Measurements from ENCODE around the gene NEB.
"Not testable (repeated sequence)": the region's sequence is repeated elsewhere in the genome, so short reads cannot be mapped to it uniquely, and the experiment has no call there.

Gene NEB

DNA sequence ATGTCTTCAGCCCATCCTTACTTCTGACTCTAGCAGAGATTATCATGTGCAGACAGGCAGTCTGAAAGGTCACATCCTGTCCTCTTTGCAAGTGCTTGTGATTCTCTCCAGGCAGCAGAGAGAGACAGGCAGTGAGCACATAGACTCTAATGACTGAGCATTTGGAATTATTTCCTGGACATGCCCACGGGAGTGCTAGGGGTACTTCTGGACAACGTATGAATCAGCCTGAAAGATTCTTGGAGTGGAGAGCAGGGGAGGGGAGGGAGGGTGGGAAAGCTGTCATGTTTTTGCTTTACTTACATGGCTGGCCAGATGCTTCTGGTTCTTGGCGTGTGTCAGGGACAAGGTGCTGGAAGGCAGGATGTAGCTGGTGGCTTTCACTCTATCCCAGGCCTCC is 174.0 kb downstream of the NEB start:
- no peak for DNase-seq (ENCODE audit: low read depth, low spot score)

DNA sequence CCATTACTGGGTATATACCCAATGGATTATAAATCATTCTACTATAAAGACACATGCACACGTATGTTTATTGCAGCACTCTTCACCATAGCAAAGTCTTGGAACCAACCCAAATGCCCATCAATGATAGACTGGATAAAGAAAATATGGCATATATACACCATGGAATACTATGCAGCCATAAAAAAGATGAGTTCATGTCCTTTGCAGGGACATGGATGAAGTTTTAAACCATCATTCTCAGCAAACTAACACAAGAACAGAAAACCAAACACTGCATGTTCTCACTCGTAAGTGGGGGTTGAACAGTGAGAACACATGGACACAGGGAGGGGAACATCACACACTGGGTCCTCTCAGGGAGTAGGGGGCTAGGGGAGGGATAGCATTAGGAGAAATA is 174.8 kb downstream of the NEB start:
- not testable (repeated sequence) for DNase-seq (ENCODE audit: low read depth, low spot score)

DNA sequence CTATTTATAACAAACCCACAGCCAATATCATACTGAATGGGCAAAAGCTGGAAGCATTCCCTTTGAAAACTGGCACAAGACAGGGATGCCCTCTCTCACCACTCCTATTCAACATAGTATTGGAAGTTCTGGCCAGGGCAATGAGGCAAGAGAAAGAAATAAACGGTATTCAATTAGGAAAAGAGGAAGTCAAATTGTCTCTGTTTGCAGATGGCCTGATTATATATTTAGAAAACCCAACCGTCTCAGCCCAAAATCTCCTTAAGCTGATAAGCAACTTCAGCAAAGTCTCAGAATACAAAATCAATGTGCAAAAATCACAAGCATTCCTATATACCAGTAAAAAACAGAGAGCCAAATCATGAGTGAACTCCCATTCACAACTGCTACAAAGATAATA is 176.4 kb downstream of the NEB start:
- DNase-seq (ENCODE audit: low read depth, low spot score): not testable (repeated sequence)

DNA sequence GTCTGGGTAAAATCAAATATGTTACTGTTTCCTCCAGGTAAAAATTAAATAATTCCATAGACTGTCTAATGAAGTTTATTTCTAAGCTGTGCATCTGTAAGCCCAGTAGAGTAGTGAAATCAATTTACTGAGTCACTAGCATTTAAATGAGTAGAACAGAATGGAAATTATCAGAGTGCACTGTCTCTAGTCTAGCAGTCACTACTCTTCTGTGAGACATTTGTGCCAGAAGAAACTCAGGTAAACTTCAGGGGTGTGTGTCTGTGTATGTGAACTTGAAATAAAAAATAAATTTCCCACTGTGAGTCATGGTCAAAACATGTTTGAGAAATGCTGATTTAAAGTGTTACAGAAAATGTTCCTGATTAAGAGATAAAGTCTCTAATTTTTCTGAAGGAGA is 178.2 kb downstream of the NEB start:
- no peak for DNase-seq (ENCODE audit: low read depth, low spot score)

DNA sequence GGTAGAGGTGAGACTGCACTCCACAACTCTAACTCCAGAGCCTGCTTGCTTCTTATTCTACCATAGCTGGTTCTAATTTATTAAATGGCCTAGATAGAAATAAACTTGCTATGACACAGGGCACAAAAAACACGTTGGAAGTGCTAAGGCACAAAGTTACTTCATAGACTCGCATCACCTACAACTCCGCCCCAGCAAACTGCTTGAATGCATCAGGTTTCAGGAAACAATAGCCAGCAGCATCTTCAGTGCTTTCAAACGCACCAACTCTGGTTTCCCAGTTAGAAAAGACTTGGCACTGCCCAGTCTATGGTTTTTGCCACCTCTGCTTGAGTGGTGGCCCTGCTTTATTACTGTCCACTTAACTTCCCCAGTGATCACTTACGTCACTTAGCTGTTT is 182.0 kb downstream of the NEB start:
- DNase-seq (ENCODE audit: low read depth, low spot score): no peak

DNA sequence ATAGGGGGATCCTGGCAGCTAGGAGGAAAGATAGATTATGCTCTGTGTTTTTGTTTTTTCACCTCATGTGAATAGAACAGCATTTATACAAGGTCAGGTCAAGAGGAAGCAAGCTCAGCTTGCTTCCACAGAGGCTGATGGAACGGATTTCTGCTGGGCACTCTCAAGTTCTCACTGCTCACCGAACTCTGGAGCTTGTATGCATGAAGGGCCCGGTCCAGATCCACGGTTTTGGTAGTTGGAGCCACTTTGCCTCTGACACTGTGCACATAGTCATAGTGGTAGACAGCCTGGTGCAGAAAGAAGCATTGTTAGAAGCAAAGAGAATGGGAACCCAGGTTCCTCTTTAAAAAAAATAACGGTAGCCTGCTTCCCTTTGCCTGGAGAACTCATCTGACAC is 182.7 kb downstream of the NEB start:
- no peak for DNase-seq (ENCODE audit: low read depth, low spot score)

DNA sequence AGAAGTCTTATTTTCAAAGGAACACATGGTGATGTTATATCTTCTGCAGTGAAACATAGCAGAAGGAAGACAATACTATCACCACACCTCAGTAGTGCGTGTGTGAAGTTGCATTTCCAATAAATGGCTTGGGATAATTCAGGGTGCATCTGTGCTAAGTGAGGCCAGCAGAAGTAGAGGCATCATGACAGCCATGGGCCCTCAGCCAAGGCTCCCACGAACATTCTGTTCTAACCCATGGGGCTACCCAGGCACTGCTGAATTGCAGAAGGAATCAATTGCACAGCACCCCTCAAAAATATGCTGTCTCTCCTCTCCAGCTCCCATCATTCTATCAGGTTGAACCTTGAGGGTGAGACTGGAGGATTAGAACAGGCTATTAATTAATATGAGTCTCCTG is 185.1 kb downstream of the NEB start:
- no peak for DNase-seq (ENCODE audit: low read depth, low spot score)

DNA sequence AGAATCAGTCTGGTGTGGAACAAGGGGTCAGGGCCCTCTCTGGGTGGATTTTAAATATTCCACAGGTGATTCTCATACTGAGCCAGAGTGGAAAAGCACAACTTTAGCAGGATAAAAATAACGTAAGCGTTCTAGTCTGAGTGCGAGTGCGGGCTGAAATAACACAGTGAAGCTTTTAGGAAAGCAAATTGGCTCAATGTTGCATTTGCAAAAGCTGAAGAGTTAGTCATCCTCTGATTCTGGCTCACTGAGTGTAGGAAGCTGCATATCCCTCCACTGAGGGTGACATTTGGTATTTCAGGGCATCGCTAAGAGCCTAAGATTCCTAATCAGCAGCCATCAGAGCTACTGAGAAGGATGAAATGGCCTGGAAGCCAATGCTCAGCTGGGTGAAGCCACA is 189.8 kb downstream of the NEB start:
- no peak for DNase-seq (ENCODE audit: low read depth, low spot score)

DNA sequence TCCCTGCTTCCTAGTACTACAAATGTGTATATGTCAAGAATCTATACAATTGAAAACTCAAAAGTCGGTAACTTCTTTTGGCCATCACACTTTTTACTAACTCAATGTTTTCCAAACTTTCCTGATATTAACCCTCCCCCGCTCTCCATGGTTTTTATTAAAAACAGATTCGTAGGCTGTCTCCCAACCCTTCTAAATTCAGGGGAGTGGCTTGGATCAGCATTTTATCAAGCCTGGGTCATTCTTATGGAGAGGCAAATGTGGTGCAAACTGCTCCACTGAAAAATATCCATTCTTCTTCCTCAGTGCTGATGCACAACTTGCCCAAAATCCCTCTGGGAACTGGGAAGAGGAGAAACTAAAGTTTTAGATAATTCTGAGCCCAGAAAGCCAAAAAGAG is 190.4 kb downstream of the NEB start:
- no peak for DNase-seq (ENCODE audit: low read depth, low spot score)

DNA sequence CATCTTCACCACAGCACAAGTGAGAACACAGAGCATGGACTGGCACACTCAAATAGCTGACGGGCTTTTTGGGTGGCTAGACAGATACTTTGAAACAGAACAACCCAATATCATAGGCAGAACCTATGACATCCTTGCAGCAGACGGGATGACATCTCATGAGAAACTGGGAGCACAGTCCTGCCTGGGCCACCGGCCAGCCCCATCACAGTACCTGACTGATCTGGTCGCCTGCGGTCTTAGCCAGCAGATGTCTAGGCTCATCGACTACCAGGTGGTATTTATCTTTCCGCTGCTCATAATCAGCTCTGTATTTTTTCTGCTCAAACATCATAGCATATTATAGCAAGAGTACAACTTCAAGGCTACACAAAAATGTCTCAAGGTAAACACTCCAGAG is 200.3 kb downstream of the NEB start:
- DNase-seq (ENCODE audit: low read depth, low spot score): no peak

DNA sequence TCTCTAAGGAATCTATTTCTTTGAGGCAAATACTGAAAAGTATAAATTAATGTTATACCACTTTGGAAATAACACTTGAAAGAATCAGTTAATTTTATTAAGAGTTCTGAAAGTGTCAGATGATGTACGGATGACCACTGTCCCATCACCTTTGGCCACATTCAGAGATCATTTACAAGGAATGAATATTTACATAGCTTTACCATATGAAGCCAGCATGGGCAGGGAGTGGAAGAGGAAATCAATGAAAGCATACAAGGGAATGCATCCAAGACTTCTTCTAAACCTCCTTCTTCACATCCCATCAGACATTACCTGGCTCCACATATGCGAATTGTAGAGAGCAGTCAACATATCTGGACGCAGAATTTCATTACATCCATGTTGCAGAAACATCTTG is 201.1 kb downstream of the NEB start:
- no peak for DNase-seq (ENCODE audit: low read depth, low spot score)

DNA sequence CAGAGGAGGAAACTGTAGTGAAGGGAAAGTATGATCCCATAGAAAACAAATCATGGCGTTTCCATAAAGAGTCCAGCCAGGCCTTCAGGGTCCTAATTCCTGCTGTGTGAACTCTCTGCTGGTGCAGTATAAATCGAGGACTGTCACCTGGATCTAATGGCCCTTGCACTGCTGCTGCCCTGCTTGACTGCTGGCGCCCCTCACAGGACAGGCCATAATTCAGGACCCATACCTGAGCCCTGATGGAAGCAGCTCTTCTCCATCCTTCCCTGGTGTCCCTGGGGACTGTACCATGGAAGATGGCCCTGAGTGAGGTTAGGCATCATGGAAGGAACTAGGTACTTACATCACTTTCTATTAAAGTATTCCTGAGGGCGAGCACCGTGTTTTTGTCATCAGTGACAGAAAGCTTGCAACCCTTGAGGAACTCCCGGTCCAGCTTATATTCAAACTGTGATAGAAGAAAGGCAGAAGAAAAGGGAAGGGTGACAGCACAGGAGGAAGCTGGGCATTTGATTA is 207.6 kb downstream of the NEB start:
- no peak for DNase-seq (ENCODE audit: low read depth, low spot score)

DNA sequence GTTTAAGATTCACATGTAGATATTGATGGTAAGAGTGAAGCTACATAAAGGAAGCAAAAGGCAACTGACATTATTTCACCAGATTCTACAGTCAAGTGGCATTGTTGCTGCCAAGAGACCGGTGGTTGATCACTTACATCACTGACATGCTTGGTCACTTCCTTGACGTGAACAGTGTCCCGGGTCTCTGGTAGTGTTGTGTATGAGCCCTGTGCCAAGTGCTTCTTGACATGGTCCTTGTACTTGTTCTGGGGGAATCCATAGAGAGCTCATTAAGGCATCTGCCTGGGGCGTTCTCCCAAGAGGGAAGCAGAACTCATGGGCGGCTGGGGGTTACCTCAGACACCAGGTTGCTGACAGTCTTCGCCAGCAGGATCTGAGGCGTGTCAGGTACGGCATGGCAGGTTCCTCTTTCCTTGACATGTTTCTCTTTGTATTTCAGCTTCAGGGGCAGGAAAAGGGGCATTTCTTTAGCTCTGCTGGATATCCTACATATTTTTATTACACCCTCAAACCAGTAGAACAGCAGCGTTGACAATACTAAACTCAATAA is 208.4 kb downstream of the NEB start:
- no peak for DNase-seq (ENCODE audit: low read depth, low spot score)

DNA sequence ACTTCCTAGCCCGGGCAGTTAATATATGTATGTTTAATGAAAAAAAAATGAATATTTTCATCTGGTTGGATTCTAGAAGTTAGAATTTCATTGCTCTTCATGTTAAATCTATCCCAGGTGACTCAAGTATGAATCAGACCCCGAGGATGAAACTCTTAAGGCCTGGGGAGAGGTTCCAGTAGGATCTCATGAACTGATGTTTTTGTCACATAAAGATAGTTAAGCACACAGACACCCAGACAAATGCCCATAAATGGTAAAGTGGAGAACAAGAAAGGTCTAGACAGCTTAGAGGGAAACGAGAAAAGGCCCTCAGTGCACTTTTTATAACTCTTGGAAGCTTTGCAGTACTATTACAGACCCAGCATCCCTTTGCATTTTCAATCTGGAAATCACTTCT is 210.4 kb downstream of the NEB start:
- DNase-seq (ENCODE audit: low read depth, low spot score): no peak

DNA sequence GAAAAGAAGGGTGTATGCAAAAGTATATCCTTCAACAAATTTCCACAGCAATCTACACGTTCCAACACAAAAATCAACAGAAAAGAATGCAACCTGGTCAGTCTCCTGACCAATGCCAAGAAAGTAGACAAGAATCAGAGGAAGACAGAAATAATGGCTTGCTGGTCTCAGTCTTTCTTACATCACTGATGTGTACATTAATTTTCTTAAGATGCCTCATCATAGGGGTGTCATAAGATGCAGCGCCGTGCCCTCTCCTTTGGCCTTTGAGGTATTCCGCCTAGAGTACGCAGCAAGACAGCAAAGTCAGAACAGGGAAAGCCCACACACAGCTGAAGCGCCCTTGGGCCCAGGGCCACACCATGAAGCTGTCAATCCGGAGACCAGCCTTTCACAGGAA is 211.7 kb downstream of the NEB start:
- no peak for DNase-seq (ENCODE audit: low read depth, low spot score)

DNA sequence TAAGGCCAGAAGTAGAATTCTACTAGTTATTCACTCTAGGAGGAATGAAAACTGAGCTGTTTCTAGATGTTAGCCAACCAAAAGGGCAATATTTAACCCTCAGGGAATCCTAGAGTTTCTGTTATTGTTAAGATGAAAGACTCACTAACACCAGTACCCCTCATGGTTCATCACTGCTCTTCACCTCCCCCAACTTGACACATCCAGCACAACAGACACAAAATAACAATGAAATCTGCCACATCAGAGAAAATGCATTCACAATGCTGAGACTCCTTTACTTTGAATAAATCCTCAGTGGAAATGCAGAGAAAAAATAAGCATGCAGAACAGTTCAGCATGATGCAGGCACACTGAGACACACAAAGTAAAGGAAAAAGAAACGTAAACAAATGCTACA is 213.3 kb downstream of the NEB start:
- no peak for DNase-seq (ENCODE audit: low read depth, low spot score)

DNA sequence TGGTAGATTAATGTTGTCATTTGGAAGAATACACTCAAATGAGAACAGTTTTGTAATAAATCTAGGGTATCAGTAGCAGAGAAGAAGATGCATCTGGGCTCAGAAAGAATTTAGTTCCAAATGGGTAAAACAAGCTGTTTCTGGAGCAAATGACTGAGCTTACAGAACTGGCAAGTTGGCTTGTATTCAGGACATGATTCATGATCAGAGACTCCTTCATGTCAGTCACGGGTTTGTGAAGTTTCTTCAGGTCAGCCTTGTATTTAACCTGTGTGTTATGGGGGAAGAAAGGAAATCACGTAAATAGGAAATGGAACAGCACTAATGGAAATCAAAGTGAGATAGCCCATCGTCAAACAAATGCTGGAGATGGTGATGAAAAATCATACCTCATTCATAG is 215.5 kb downstream of the NEB start:
- no peak for DNase-seq (ENCODE audit: low read depth, low spot score)

DNA sequence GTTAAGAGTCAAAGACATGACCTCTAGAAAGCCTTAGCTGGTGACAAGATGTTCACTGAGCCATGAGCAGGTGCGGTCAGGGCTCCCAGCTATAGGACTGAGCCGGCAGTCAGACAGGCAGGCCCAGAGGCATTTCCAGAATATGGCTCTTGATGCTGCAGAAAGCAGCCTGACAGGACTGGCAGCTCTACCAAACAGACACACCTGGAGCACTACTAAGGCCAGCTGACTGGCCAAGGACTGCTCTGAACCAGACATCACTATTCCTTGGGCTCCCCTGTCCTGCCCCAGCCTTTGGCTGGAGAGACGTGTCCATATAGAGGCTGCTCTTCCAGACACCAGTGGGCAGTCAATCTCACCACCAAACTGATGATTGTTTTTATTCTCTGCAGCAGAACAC is 225.8 kb downstream of the NEB start:
- no peak for DNase-seq (ENCODE audit: low read depth, low spot score)

DNA sequence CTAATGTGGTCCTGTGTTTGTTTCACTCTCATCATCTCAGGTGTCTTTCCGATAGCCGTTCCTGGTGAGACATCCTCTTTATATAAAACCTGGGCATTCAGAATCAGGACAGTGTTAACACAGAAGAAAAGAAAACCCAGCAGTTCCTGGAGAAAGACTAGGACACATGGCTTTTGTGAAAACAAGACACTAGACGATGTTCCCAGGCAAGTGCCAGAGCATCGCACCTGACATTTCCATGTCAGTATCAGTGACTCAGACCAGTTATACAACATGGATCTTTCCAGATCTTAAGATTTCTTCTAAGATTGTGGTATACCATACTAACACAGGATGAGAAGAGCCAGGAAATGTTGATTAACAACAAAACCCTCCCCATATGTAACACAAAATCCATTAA is 228.1 kb downstream of the NEB start:
- DNase-seq (ENCODE audit: low read depth, low spot score): no peak

DNA sequence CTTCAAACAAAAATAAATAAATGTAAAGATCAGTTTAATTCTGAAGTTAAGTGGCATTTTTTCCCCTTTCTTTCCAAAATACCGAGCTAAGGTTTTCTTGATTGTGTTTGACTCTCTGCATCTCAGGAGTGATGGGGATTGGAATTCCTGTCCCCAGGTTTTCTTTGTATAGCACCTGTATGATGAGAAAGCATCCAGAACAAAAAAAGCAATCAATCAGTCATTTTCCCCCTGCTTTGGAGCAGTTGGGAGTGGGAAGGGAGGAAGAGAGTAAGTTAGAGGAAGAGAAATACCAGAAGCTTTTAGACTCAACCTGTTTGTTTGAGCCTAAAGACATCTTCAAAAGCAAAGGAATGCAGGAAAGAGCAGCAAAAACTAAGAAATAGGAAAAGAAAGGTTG is 236.1 kb downstream of the NEB start:
- DNase-seq (ENCODE audit: low read depth, low spot score): no peak

DNA sequence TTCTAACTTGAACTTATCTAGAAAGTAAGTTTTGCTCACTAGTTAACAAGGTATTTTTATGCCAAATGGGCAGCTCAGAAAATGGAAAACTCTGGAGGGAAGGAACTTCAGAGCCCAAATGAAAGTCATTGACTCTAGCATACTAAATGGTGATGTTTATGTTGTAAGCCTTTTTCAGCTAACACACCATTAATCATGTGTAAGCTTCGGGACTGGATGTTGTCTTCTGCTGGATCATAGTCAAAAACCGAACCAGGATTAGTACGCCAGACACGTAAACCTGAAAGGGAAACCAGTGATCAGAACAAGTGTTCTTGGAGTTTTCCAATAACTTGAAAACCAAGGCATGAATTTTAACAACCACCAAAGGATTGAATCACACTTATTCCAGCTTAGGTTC is 242.8 kb downstream of the NEB start:
- DNase-seq (ENCODE audit: low read depth, low spot score): no peak

DNA sequence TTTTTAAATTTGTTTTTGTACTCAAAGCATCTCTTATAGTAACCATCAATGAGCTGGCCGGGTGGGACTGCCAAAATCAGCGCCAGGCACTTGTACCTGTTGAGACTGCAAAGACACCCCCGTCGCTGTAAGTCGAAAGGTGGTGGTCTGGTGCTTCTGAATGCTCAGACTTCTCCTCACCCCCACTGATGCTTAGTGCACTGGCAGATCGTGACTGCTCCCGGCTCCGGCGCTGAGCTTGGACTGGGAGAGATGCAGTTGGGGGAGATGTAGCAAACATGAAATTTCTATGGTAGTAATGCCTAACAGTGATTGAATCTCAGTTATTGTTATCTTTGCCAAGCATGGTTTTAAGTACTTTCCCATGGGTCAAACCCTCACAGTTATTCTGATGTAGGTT is 244.0 kb downstream of the NEB start:
- DNase-seq (ENCODE audit: low read depth, low spot score): no peak

DNA sequence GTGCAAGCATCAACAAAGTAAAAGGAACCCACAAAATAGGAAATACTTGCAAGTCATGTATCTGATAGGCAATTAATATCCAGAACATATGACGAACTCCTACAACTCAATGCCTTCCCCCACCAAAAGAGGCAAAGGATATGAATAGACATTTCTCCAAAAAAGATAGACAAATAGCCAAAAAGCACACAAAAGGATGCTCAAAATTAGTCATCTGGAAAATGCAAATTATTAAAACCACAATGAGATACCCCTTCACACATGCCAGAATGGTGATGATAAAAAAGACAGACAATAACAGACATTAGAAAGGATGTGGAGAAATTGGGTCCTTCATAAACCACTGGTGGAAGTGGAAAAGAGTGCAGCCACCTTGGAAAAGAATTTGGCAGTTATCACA is 248.2 kb downstream of the NEB start:
- DNase-seq (ENCODE audit: low read depth, low spot score): no peak

DNA sequence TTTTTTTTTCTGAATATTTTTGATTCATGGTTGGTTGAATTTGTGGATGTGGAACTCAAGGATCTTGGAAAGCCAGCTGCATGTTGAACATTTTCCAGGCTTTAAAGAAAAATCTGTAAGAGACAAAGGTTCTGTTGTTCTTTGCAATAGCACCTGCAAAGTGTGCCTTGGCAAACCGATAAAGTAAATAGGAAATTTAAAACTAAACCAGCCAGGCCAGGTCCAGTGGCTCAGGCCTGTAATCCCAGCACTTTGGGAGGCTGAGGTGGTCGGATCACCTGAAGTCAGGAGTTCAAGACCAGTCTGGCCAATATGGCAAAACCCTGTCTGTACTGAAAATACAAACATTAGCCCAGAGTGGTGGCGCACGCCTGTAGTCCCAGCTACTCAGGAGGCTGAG is 250.2 kb downstream of the NEB start:
- no peak for DNase-seq (ENCODE audit: low read depth, low spot score)

DNA sequence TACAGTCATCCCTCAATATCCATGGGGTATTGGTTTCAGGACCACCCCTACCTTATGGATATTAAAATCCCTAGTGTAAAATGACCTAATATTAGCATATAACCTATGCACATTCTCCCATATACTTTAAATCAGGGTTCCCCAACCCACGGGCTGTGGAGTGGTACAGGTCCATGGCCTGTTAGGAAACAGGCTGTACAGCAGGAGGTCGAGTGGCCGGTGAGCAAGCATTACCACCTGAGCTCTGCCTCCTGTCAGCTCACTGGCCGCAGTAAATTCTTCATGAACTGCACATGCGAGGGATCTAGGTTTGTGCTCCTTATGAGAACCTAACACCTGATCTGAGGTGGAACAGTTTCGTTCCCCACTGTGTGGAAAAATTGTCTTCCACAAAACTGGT is 250.7 kb downstream of the NEB start:
- DNase-seq (ENCODE audit: low read depth, low spot score): no peak

All from activated naive CD8-positive, alpha-beta T cell treated with anti-CD3 and anti-CD28 coated beads, Interleukin-2, amount 50 U/mL, for 16 hours (primary cell).